Loucy (cell line): ENCODE measurements around the gene STRN4.

Experiments
- H2AFZ ChIP-seq: fragments of 200-600 bp; sonication (generic); 2 replicates; pipeline ENCODE4 v1.6.0; 2016; ENCODE audit warnings: antibody characterized with exemption, mild to moderate bottlenecking, low read length, moderate library complexity
- H3F3A ChIP-seq: fragments of 200-600 bp; 2 replicates; pipeline ENCODE4 v1.6.0; 2016; ENCODE audit warnings: antibody characterized with exemption, low read depth, mild to moderate bottlenecking
- H3K27me3 ChIP-seq: fragments of 200-600 bp; sonication (generic); 2 replicates; pipeline ENCODE4 v1.6.1; 2014; ENCODE audit warnings: low read length, mild to moderate bottlenecking; ENCODE audit not compliant: insufficient read depth, poor library complexity, severe bottlenecking
- H3K36me3 ChIP-seq: fragments of 200-600 bp; sonication (generic); 2 replicates; pipeline ENCODE4 v1.6.1; 2016; ENCODE audit warnings: low read length; ENCODE audit not compliant: insufficient read depth
- H3K4me1 ChIP-seq: fragments of 200-600 bp; sonication (generic); 2 replicates; pipeline ENCODE4 v1.5.1; 2014; ENCODE audit warnings: low read length, mild to moderate bottlenecking; ENCODE audit not compliant: insufficient read depth, poor library complexity, severe bottlenecking
- H3K4me2 ChIP-seq: fragments of 200-600 bp; sonication (generic); 2 replicates; pipeline ENCODE4 v1.6.0; 2014; ENCODE audit warnings: antibody characterized with exemption, low read length, low read depth, mild to moderate bottlenecking; ENCODE audit not compliant: poor library complexity, severe bottlenecking
- H3K4me3 ChIP-seq: fragments of 200-600 bp; sonication (generic); 2 replicates; pipeline ENCODE4 v1.5.1; 2014; ENCODE audit warnings: low read length, mild to moderate bottlenecking, mixed read lengths; ENCODE audit not compliant: poor library complexity, severe bottlenecking
- H3K79me2 ChIP-seq: fragments of 200-600 bp; sonication (generic); 2 replicates; pipeline ENCODE4 v1.6.1; 2014; ENCODE audit warnings: low read length; ENCODE audit not compliant: insufficient read depth
- H3K9ac ChIP-seq: fragments of 200-600 bp; sonication (generic); 2 replicates; pipeline ENCODE4 v1.6.0; 2014; ENCODE audit warnings: mild to moderate bottlenecking, low read depth, low read length, moderate library complexity; ENCODE audit not compliant: poor library complexity, severe bottlenecking
- H3K9me2 ChIP-seq: fragments of 200-600 bp; sonication (generic); replicated peaks from 2 replicates; pipeline ENCODE4 v1.6.1; 2016; ENCODE audit warnings: low read depth, low read length, mixed read lengths
- H3K9me3 ChIP-seq: fragments of 200-600 bp; sonication (generic); 2 replicates; pipeline ENCODE4 v1.6.1; 2014; ENCODE audit warnings: mild to moderate bottlenecking, antibody characterized with exemption, low read length, low read depth; ENCODE audit not compliant: insufficient read depth
- H4K20me1 ChIP-seq: fragments of 200-600 bp; sonication (generic); 2 replicates; pipeline ENCODE4 v1.6.0; 2014; ENCODE audit warnings: antibody characterized with exemption, low read length, mild to moderate bottlenecking; ENCODE audit not compliant: insufficient read depth, poor library complexity, severe bottlenecking
- EZH2phosphoT487 ChIP-seq: fragments of 200-600 bp; IDR thresholded peaks from 2 replicates; pipeline ENCODE4 v1.6.1; 2018; ENCODE audit warnings: antibody characterized with exemption, mild to moderate bottlenecking, moderate library complexity, borderline replicate concordance
- TF ChIP-seq, protein P1 (sequence below): fragments of 200-600 bp; sonication (generic); conservative IDR thresholded peaks from 2 replicates; pipeline ENCODE4 v1.5.1; 2014; ENCODE audit warnings: mild to moderate bottlenecking, antibody characterized with exemption, low read length

STRN4 gene

DNA sequence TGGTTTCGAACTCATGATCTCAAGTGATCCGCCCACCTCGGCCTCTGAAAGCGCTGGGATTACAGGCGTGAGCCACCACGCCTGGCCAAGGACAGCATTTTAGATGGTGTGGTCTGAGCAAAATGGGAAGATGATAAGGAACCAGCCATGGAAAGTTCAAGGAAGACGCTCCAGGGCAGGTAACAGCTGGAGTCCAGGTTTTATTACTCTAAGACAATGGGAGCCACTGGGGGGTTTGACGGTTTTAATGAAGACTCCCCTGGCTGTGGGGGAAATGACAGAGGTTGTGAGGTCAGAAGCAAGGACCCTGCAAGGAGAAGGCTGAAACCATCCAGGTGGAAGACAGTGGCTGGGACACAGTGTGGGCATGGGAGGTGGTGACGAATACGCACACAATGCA is 50.2 kb downstream of the STRN4 start:
- H3K9me2 ChIP-seq: no peaks in the 10 kb centered on the region
- H3K36me3 ChIP-seq: peaks cover 89% of the 10 kb centered on the region
- peaks cover 16% of the 10 kb centered on the region for H4K20me1 ChIP-seq

DNA sequence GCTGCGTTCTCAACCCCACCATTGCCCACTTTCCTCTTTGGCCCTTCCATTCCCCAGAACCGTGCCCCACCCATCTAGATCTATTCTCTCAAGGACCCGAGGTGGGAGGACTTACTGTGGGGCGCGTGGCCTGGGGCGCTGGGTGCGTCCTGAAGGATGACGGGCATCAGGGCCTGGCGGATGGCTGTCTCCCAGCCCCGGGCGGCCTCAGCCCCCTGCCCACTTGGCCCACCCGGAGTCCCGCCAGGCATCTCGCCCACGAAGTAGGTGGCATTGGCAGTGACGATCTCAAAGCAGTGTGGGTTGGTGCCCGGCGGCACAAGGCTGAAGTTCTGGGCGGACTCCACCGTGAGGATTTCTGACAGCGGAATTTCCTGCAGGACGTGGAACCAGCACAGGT is 52.5 kb downstream of the STRN4 start:
- Histone ChIP-seq H3K9me2 (no peaks in the 10 kb centered on the region), H3K27me3 (no peaks in the 10 kb centered on the region), H3K36me3 (peaks cover 89% of the 10 kb centered on the region), H3K79me2 (no peaks in the 10 kb centered on the region), H3K9ac (no peak overlapping the region), H4K20me1 (peaks cover 13% of the 10 kb centered on the region), H3K4me3 (no peak overlapping the region), H2AFZ (no peak overlapping the region), H3F3A (no peaks in the 10 kb centered on the region), H3K4me2 (no peak overlapping the region), H3K4me1 (no peaks in the 10 kb centered on the region), H3K9me3 (no peaks in the 10 kb centered on the region)
- TF ChIP-seq EZH2phosphoT487: no peak
- TF ChIP-seq, protein P1, sequence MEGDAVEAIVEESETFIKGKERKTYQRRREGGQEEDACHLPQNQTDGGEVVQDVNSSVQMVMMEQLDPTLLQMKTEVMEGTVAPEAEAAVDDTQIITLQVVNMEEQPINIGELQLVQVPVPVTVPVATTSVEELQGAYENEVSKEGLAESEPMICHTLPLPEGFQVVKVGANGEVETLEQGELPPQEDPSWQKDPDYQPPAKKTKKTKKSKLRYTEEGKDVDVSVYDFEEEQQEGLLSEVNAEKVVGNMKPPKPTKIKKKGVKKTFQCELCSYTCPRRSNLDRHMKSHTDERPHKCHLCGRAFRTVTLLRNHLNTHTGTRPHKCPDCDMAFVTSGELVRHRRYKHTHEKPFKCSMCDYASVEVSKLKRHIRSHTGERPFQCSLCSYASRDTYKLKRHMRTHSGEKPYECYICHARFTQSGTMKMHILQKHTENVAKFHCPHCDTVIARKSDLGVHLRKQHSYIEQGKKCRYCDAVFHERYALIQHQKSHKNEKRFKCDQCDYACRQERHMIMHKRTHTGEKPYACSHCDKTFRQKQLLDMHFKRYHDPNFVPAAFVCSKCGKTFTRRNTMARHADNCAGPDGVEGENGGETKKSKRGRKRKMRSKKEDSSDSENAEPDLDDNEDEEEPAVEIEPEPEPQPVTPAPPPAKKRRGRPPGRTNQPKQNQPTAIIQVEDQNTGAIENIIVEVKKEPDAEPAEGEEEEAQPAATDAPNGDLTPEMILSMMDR: no peak

More for the DNA sequence above, 50.2 kb downstream of the STRN4 start:
- no peaks in the 10 kb centered on the region for H3K79me2 ChIP-seq
- no peaks in the 10 kb centered on the region for H3K27me3 ChIP-seq
- no peak overlapping the region for H2AFZ ChIP-seq
- TF ChIP-seq, protein P1: no peak
- TF ChIP-seq EZH2phosphoT487: no peak
- no peaks in the 10 kb centered on the region for H3K9me3 ChIP-seq
- no peak overlapping the region for H3K4me2 ChIP-seq
- no peaks in the 10 kb centered on the region for H3K4me1 ChIP-seq
- H3F3A ChIP-seq: no peaks in the 10 kb centered on the region
- H3K9ac ChIP-seq: no peak overlapping the region
- H3K4me3 ChIP-seq: no peak overlapping the region

DNA sequence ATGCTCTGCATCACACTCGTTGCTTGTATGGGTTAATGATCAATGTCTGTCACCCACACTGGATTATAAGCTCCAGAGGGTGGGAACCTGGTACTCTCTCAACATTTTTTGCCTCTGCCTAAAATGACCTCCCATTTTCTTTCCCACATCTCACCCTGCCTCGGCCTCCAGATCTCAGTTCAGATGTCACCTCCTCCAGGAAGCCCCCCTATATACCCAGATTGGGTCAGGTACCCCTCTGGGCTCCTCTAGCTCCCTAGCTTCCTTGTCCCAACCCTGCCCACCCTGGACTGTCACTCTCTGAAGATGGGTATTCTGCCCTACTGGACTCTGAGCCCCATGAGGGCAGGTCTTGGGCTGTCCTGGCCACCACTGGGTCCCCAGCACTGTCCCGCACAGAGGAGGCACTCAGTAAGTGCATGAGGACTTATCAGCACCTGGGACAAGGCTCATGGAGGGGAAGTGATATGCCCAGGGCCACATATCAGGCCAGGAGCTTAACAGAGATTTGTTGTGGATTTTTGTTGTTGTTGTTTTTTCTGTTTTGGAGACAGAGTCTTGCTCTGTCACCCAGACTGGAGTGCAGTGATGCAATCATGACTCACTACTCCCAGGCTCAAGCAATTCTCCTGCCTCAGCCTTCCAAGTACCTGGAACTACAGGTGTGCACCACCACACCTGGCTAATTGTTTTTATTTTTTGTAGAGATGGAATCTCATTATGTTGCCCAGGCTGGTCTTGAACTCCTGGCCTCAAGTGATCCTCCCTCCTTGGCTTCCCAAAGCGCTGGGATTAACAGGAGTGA is 53.1 kb downstream of the STRN4 start:
- Histone ChIP-seq H3K4me1 (no peaks in the 10 kb centered on the region), H3K79me2 (no peaks in the 10 kb centered on the region), H3K27me3 (no peaks in the 10 kb centered on the region), H3K9me3 (no peaks in the 10 kb centered on the region), H3F3A (no peaks in the 10 kb centered on the region), H2AFZ (no peak overlapping the region), H3K36me3 (peaks cover 85% of the 10 kb centered on the region), H4K20me1 (peaks cover 8% of the 10 kb centered on the region), H3K4me2 (no peak overlapping the region), H3K4me3 (no peak overlapping the region), H3K9me2 (no peaks in the 10 kb centered on the region), H3K9ac (no peak overlapping the region)
- TF ChIP-seq, protein P1: no peak
- TF ChIP-seq EZH2phosphoT487: no peak
